OCI-LY7 (cell line): ENCODE data around the gene RANBP9.

Experiments
- CTCF ChIP-seq: fragments of 200-600 bp; sonication (generic); conservative IDR thresholded peaks from 2 replicates; pipeline ENCODE4 v1.5.1; 2014; ENCODE audit warnings: mild to moderate bottlenecking, antibody characterized with exemption, low read length, moderate library complexity, mixed read lengths
- EZH2phosphoT487 ChIP-seq: fragments of 200-600 bp; sonication (generic); IDR thresholded peaks from 2 replicates; pipeline ENCODE4 v1.6.1; 2018; ENCODE audit warnings: low read depth, borderline replicate concordance, mild to moderate bottlenecking, mixed run types, antibody characterized with exemption, low read length, moderate library complexity, mixed read lengths

GRCh38 chr6:13671548-13672127 lies 40.0 kb downstream of the RANBP9 start:
- no peak for TF ChIP-seq CTCF
- no peak for TF ChIP-seq EZH2phosphoT487
